ACC112 (cell line): ENCODE results near the gene ELOA.

Experiments
- H2AFZ ChIP-seq: fragments of 200-600 bp; sonication (generic); one replicate; pipeline ENCODE4 v1.6.0; 2017; ENCODE audit warnings: antibody characterized with exemption, low read length; ENCODE audit not compliant: unreplicated experiment
- H3K27ac ChIP-seq: fragments of 200-600 bp; sonication (generic); 2 replicates; pipeline ENCODE4 v1.5.1; 2014; ENCODE audit warnings: low read depth, mild to moderate bottlenecking, antibody characterized with exemption, low read length, moderate library complexity
- H3K27me3 ChIP-seq: fragments of 200-600 bp; sonication (generic); 2 replicates; pipeline ENCODE4 v1.6.1; 2014; ENCODE audit warnings: mild to moderate bottlenecking, antibody characterized with exemption, low read length, moderate library complexity, mixed read lengths; ENCODE audit not compliant: insufficient read depth
- H3K36me3 ChIP-seq: fragments of 200-600 bp; sonication (generic); 2 replicates; pipeline ENCODE4 v1.6.1; 2016; ENCODE audit warnings: mild to moderate bottlenecking, antibody characterized with exemption, low read length, moderate library complexity, mixed read lengths; ENCODE audit not compliant: insufficient read depth
- H3K4me1 ChIP-seq: fragments of 200-600 bp; sonication (generic); one replicate; pipeline ENCODE4 v1.6.1; 2016; ENCODE audit warnings: low read length, mixed read lengths; ENCODE audit not compliant: insufficient read depth, unreplicated experiment, control insufficient read depth
- H3K4me3 ChIP-seq: fragments of 200-600 bp; sonication (generic); 2 replicates; pipeline ENCODE4 v1.5.1; 2014; ENCODE audit warnings: mild to moderate bottlenecking, low read depth, low read length
- H3K79me2 ChIP-seq: fragments of 200-600 bp; sonication (generic); one replicate; pipeline ENCODE4 v1.6.0; 2016; ENCODE audit warnings: low read length; ENCODE audit not compliant: control insufficient read depth, unreplicated experiment, insufficient read depth

ELOA gene, protein sequence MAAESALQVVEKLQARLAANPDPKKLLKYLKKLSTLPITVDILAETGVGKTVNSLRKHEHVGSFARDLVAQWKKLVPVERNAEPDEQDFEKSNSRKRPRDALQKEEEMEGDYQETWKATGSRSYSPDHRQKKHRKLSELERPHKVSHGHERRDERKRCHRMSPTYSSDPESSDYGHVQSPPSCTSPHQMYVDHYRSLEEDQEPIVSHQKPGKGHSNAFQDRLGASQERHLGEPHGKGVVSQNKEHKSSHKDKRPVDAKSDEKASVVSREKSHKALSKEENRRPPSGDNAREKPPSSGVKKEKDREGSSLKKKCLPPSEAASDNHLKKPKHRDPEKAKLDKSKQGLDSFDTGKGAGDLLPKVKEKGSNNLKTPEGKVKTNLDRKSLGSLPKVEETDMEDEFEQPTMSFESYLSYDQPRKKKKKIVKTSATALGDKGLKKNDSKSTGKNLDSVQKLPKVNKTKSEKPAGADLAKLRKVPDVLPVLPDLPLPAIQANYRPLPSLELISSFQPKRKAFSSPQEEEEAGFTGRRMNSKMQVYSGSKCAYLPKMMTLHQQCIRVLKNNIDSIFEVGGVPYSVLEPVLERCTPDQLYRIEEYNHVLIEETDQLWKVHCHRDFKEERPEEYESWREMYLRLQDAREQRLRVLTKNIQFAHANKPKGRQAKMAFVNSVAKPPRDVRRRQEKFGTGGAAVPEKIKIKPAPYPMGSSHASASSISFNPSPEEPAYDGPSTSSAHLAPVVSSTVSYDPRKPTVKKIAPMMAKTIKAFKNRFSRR

DNA sequence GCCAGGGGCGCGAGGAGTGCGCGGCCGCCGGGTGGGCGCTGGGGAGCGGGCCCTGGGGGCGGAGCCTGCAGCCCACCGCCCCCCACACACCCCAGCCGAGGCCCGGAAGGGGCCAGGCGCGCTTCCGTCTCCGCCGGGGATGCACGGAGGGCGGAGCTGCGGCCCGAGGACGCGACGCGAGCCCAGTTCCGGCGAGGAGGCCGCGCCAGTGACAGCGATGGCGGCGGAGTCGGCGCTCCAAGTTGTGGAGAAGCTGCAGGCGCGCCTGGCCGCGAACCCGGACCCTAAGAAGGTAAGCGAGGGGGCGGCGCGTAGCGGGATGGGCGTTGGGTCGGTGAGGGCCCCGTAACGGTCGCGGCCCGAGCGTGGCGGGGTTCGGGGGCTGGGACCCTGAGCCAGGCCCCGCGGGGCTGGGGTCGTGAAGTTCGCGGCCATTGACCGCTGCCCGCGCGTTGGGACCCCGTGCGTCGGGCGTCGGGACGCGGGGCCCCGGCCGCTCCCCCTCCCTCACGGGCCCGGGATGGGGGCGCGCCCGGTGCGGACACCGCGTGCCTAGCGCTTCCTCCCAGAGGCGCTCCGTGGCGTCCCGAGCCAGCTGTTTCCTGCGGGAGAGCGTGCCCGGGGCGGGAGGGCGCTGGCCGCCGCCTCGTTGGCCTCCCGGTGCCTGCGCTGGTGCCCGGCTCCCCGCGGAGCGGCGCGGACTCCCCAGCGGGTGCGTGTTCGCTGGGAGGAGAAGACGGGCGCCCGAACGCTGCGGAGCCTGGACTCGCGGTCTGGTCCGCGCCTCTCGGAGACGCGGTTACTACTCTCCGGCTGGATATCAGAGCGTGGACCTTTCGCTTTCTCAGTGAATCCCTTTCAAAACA, at the start of gene ELOA:
TSS of gene ELOA (plus strand) at position 185 of the 866 bp plus-strand sequence. CDS start at position 218, 33 bp downstream.
- Histone ChIP-seq H3K4me3 (peak within 1 kb of the TSS; percentile 92), H3K79me2 (peaks cover 52% of the 10 kb centered on the region), H3K27ac (peak within 1 kb of the TSS; percentile 70), H3K36me3 (no peaks in the 10 kb centered on the region), H2AFZ (peak within 1 kb of the TSS; percentile 99), H3K27me3 (no peaks in the 10 kb centered on the region), H3K4me1 (peaks cover 31% of the 10 kb centered on the region)

DNA sequence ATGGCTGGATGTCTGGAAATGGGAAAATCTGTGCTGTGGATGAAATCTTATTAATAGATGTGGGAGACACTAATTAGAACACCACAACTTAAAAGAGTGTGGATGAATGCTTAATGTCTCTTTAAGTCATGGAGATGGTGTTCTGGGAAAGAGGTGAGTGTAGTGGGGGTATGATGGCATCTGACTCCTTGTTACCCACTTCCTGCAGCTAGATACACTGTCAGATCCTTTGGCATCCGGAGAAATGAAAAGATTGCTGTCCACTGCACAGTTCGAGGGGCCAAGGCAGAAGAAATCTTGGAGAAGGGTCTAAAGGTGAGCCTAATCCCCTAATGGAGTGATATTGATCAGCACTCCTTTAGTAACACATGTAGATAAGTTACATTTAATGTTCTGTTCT, 49.7 kb upstream of the ELOA start:
- no peak overlapping the region for H2AFZ ChIP-seq
- H3K27me3 ChIP-seq, result no peaks in the 10 kb centered on the region
- H3K36me3 ChIP-seq, result peaks cover 60% of the 10 kb centered on the region
- peak overlapping the region; percentile 92 for H3K4me3 ChIP-seq
- peaks cover 70% of the 10 kb centered on the region for H3K79me2 ChIP-seq
- no peak overlapping the region; the same call in 1 of the 2 replicates for H3K27ac ChIP-seq
- H3K4me1 ChIP-seq, result peaks cover 44% of the 10 kb centered on the region

- Histone ChIP-seq H3K79me2 (peaks cover 76% of the 10 kb centered on the region), H3K27me3 (no peaks in the 10 kb centered on the region), H3K4me3 (peak overlapping the region; percentile 92), H3K27ac (no peak overlapping the region), H3K36me3 (peaks cover 67% of the 10 kb centered on the region), H3K4me1 (peaks cover 44% of the 10 kb centered on the region), H2AFZ (no peak overlapping the region)
Measured at GRCh38 chr1:23694371-23694770, 48.9 kb upstream of the ELOA start.

- peaks cover 49% of the 10 kb centered on the region for H3K4me1 ChIP-seq
- peaks cover 76% of the 10 kb centered on the region for H3K36me3 ChIP-seq
- H3K27me3 ChIP-seq, result no peaks in the 10 kb centered on the region
- H3K4me3 ChIP-seq, result no peak overlapping the region
- peaks cover 88% of the 10 kb centered on the region for H3K79me2 ChIP-seq
- H3K27ac ChIP-seq, result no peak overlapping the region
- H2AFZ ChIP-seq, result no peak overlapping the region
Measured at GRCh38 chr1:23695667-23696066, 47.6 kb upstream of the ELOA start.

DNA sequence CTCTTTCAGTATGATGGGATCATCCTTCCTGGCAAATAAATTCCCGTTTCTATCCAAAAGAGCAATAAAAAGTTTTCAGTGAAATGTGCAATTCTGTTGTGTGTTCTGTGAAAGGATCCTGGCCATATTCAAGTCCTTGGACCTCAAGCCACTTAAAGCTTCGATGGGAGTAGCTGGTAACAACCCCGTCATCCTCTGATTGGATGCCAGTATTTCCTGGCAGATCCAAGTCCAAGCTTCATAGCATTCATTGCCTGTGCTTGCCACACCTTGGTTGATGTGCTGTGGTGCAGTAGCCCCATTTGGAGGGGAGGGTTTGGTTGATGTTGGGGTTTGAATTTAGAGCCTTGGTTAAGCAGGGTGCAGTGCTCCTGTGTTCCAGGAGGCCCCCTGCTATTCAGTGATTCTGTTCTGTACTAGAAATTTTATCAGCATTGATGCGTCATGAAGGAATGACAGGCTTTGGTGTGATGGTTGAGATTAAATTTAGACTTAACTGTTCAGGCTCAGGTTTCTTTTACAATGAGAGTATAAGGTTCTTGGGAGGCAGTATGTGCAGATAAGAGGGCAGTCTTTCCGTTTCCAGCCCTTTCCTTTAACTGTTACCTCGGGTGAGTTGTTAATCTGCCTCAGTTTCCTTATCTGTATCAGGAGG, 46.8 kb upstream of the ELOA start:
- peaks cover 49% of the 10 kb centered on the region for H3K4me1 ChIP-seq
- H3K27me3 ChIP-seq, result no peaks in the 10 kb centered on the region
- no peak overlapping the region for H3K4me3 ChIP-seq
- H3K79me2 ChIP-seq, result peaks cover 94% of the 10 kb centered on the region
- H2AFZ ChIP-seq, result no peak overlapping the region
- no peak overlapping the region for H3K27ac ChIP-seq
- peaks cover 80% of the 10 kb centered on the region for H3K36me3 ChIP-seq

DNA sequence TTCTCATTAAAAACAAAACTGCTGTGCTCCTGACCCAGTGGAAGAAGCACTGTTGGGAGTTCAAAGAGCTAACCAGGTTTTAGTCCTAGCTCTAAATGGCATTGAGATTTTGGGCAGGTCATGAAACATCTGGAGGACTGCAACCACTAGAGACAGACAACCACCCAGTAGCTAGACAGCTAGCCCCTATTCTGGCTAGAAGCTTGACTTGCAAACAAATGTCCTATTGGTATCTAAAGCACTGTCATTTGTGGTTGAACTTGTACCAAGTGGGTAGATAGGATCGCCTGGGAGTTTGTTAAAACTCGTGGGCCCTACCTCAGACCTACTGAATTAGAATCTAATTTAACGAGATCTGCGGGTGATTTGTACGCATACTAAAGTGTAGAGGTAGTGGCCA, 44.8 kb upstream of the ELOA start:
- no peaks in the 10 kb centered on the region for H3K27me3 ChIP-seq
- H2AFZ ChIP-seq, result no peak overlapping the region
- H3K36me3 ChIP-seq, result peaks cover 67% of the 10 kb centered on the region
- H3K27ac ChIP-seq, result no peak overlapping the region
- H3K79me2 ChIP-seq, result peaks cover 76% of the 10 kb centered on the region
- H3K4me3 ChIP-seq, result no peak overlapping the region
- H3K4me1 ChIP-seq, result peaks cover 42% of the 10 kb centered on the region

- no peak overlapping the region for H3K4me3 ChIP-seq
- H3K27me3 ChIP-seq, result no peaks in the 10 kb centered on the region
- peaks cover 31% of the 10 kb centered on the region for H3K4me1 ChIP-seq
- H2AFZ ChIP-seq, result no peak overlapping the region
- peaks cover 65% of the 10 kb centered on the region for H3K79me2 ChIP-seq
- peaks cover 60% of the 10 kb centered on the region for H3K36me3 ChIP-seq
- H3K27ac ChIP-seq, result no peak overlapping the region
Measured at GRCh38 chr1:23699280-23700179, 43.7 kb upstream of the ELOA start.

DNA sequence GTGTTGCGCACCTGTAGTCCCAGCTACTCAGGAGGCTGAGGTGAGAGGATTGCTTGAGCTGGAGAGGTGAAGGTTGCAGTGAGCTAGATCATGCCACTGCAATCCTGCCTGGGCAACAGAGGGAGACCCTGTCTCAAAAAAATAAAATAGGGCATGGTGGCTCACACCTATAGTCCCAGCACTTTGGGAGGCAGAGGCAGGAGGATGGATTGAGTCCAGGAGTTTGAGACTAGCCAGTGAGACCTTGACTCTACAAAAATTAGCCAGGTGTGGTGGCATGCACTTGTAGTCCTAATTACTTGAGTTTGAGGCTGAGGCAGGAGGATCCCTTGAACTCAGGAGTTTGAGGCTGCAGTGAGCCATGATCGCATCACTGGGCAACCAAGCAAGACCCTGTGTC, 42.0 kb upstream of the ELOA start:
- no peak overlapping the region for H3K27ac ChIP-seq
- H3K4me3 ChIP-seq, result no peak overlapping the region
- peaks cover 48% of the 10 kb centered on the region for H3K79me2 ChIP-seq
- no peak overlapping the region for H2AFZ ChIP-seq
- H3K4me1 ChIP-seq, result peaks cover 15% of the 10 kb centered on the region
- H3K27me3 ChIP-seq, result no peaks in the 10 kb centered on the region
- peaks cover 52% of the 10 kb centered on the region for H3K36me3 ChIP-seq

DNA sequence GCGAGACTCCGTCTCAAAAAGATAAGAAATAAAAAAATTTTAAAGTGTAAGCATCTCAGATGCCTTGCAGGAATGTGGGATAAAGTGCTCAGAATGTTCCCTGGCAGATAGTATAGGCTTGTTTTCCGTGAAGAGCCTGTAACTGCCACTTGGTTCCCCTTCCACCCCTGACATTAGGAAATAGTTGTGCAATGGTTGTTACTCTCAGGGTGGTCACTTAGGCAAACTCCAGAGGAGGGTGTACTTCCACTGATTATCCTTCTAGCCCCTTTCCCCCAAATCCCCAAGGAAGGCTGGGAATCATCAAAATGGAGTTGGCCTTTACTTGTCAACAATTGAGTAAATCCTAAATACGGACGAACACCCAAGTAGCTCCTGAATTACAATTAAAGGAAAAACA, 41.3 kb upstream of the ELOA start:
- Histone ChIP-seq H3K27ac (no peak overlapping the region), H3K36me3 (peaks cover 46% of the 10 kb centered on the region), H2AFZ (no peak overlapping the region), H3K79me2 (peaks cover 41% of the 10 kb centered on the region), H3K4me3 (no peak overlapping the region), H3K27me3 (no peaks in the 10 kb centered on the region), H3K4me1 (peaks cover 10% of the 10 kb centered on the region)
